HG03565 (cell line): Measurements from ENCODE around the gene CELF4.
"Not testable (repeated sequence)": the region's sequence is repeated elsewhere in the genome, so short reads cannot be mapped to it uniquely, and the experiment has no call there.

Experiments used
- ATAC-seq: cut with Tn5 transposase; IDR thresholded peaks from one replicate; pipeline ENCODE4 v1.9.1; 2021; ENCODE audit warnings: mild to moderate bottlenecking, moderate library complexity; ENCODE audit not compliant: unreplicated experiment

The CELF4 gene

GRCh38 chr18:37375181-37375580 lies 190.4 kb downstream of the CELF4 start:
- ATAC-seq: no peak

GRCh38 chr18:37368110-37368954 lies 197.3 kb downstream of the CELF4 start:
- ATAC-seq: no peak

- ATAC-seq: no peak
Observed at GRCh38 chr18:37364237-37364636, 201.4 kb downstream of the CELF4 start.

- ATAC-seq: no peak
Observed at GRCh38 chr18:37362158-37362890, 203.3 kb downstream of the CELF4 start.

GRCh38 chr18:37361335-37362157 lies 204.1 kb downstream of the CELF4 start:
- ATAC-seq: no peak

GRCh38 chr18:37358061-37358460 lies 207.5 kb downstream of the CELF4 start:
- not testable (repeated sequence) for ATAC-seq

GRCh38 chr18:37355772-37356171 lies 209.8 kb downstream of the CELF4 start:
- ATAC-seq: no peak

GRCh38 chr18:37351110-37351509 lies 214.5 kb downstream of the CELF4 start:
- no peak for ATAC-seq

- no peak for ATAC-seq
Observed at GRCh38 chr18:37348729-37349128, 216.9 kb downstream of the CELF4 start.

GRCh38 chr18:37346048-37346447 lies 219.6 kb downstream of the CELF4 start:
- ATAC-seq: no peak

GRCh38 chr18:37343542-37343851 lies 222.1 kb downstream of the CELF4 start:
- no peak for ATAC-seq

GRCh38 chr18:37341473-37342086 lies 224.0 kb downstream of the CELF4 start:
- no peak for ATAC-seq

GRCh38 chr18:37341016-37341415 lies 224.6 kb downstream of the CELF4 start:
- ATAC-seq: no peak

- no peak for ATAC-seq
Observed at GRCh38 chr18:37339701-37340215, 225.8 kb downstream of the CELF4 start.

GRCh38 chr18:37336568-37337285 lies 228.9 kb downstream of the CELF4 start:
- ATAC-seq: no peak

GRCh38 chr18:37335409-37335736 lies 230.2 kb downstream of the CELF4 start:
- no peak for ATAC-seq

GRCh38 chr18:37334631-37335408 lies 230.8 kb downstream of the CELF4 start:
- ATAC-seq: no peak

GRCh38 chr18:37332628-37333420 lies 232.8 kb downstream of the CELF4 start:
- ATAC-seq: no peak

- ATAC-seq: no peak
Observed at GRCh38 chr18:37332219-37332618, 233.4 kb downstream of the CELF4 start.
